Stimulated activated CD8-positive, alpha-beta memory T cell treated with anti-CD3 and anti-CD28 coated beads, Interleukin-15, amount 100 ng/mL, for 4 hours (primary cell): ENCODE measurements around the gene PTCD1.
"Not testable (repeated sequence)": the region's sequence is repeated elsewhere in the genome, so short reads cannot be mapped to it uniquely, and the experiment has no call there.

Experiments used
- DNase-seq, 2 donors: peaks; one replicate each; pipeline ENCODE4 v3.0.0-alpha.2; 2020; ENCODE audit warnings: low read depth in 2 of 2

The PTCD1 gene

GRCh38 chr7:99449326-99449725 lies 10.7 kb upstream of the PTCD1 start:
- DNase-seq, result no peak

- DNase-seq, result no peak
These were observed 10.3 kb upstream of the PTCD1 start for GRCh38 chr7:99448855-99449254.

- DNase-seq, result no peak
These were observed 9.3 kb upstream of the PTCD1 start for GRCh38 chr7:99447943-99448342.

- DNase-seq, result no peak
These were observed 7.5 kb upstream of the PTCD1 start for GRCh38 chr7:99446096-99446495.

GRCh38 chr7:99440195-99440594 lies 1.6 kb upstream of the PTCD1 start:
- no peak for DNase-seq

GRCh38 chr7:99437946-99438572 lies 539 bp downstream of the PTCD1 start:
- no peak for DNase-seq

- DNase-seq, result no peak
These were observed 5.4 kb downstream of the PTCD1 start for GRCh38 chr7:99433158-99433557.

- not testable (repeated sequence) for DNase-seq
These were observed 6.7 kb downstream of the PTCD1 start for GRCh38 chr7:99431756-99432540.

- no peak for DNase-seq
These were observed 8.8 kb downstream of the PTCD1 start for GRCh38 chr7:99429756-99430155.

GRCh38 chr7:99428972-99429566 lies 9.5 kb downstream of the PTCD1 start:
- DNase-seq, result no peak

GRCh38 chr7:99424932-99425730 lies 13.5 kb downstream of the PTCD1 start:
- DNase-seq, result no peak

- DNase-seq, result no peak
These were observed 16.0 kb downstream of the PTCD1 start for GRCh38 chr7:99422625-99423024.

- no peak for DNase-seq
These were observed 16.4 kb downstream of the PTCD1 start for GRCh38 chr7:99422186-99422585.

GRCh38 chr7:99420986-99421385 lies 17.6 kb downstream of the PTCD1 start:
- DNase-seq, result no peak

- DNase-seq, result no peak
These were observed 18.4 kb downstream of the PTCD1 start for GRCh38 chr7:99420213-99420612.

GRCh38 chr7:99419323-99420021 lies 19.1 kb downstream of the PTCD1 start:
- no peak for DNase-seq

GRCh38 chr7:99418260-99418659 lies 20.3 kb downstream of the PTCD1 start:
- DNase-seq, result no peak

GRCh38 chr7:99415513-99416127 lies 23.0 kb downstream of the PTCD1 start:
- not testable (repeated sequence) for DNase-seq

GRCh38 chr7:99410635-99411034 lies 28.0 kb downstream of the PTCD1 start:
- DNase-seq, result no peak

- no peak for DNase-seq
These were observed 28.8 kb downstream of the PTCD1 start for GRCh38 chr7:99409806-99410205.

GRCh38 chr7:99409192-99409572 lies 29.4 kb downstream of the PTCD1 start:
- DNase-seq, result no peak
